ENCODE data around the gene SMC6.

DNA sequence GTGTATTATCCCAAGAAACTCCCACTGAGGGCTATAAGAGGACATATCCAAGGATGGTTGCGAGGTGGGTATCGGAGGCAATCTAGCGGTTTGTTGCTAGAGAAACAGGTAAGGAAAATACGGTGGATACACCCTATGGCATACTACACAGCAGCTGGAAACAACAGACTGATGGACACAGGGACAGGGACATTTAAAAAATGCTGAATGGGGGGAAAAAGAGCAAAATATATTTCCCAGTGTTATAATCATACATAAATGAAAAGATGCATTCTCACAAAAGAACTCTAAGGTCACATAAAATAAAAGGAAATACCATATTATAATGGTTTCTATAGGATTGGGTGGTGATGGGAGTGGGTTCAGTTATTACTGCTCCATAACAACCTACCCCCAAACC is 95.9 kb downstream of the SMC6 start:
- TF ChIP-seq RAD21 (IDR thresholded peaks at IDR 0.05; ENCODE audit: low read length) (no peak), MXI1 (IDR thresholded peaks at IDR 0.05; ENCODE audit: low read depth, low read length) (no peak), POLR2AphosphoS5 (IDR thresholded peaks at IDR 0.05; ENCODE audit: low read depth, low read length) (no peak), FOXJ3 (CRISPR knock-in tag; IDR thresholded peaks at IDR 0.05) (no peak), NRF1 (IDR thresholded peaks at IDR 0.05; ENCODE audit: low read depth, low read length) (no peak), TEAD4 (IDR thresholded peaks at IDR 0.05; ENCODE audit: borderline replicate concordance, insufficient read depth) (no peak), EP300 (IDR thresholded peaks at IDR 0.05; ENCODE audit: borderline replicate concordance in 1 of 2, low read depth in 1 of 2, low read length in 1 of 2) (no peak), EZH2phosphoT487 (IDR thresholded peaks at IDR 0.05; ENCODE audit: borderline replicate concordance, low read depth) (no peak)
- TF ChIP-seq, protein P1, sequence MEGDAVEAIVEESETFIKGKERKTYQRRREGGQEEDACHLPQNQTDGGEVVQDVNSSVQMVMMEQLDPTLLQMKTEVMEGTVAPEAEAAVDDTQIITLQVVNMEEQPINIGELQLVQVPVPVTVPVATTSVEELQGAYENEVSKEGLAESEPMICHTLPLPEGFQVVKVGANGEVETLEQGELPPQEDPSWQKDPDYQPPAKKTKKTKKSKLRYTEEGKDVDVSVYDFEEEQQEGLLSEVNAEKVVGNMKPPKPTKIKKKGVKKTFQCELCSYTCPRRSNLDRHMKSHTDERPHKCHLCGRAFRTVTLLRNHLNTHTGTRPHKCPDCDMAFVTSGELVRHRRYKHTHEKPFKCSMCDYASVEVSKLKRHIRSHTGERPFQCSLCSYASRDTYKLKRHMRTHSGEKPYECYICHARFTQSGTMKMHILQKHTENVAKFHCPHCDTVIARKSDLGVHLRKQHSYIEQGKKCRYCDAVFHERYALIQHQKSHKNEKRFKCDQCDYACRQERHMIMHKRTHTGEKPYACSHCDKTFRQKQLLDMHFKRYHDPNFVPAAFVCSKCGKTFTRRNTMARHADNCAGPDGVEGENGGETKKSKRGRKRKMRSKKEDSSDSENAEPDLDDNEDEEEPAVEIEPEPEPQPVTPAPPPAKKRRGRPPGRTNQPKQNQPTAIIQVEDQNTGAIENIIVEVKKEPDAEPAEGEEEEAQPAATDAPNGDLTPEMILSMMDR (IDR thresholded peaks at IDR 0.05), result no peak
- TF ChIP-seq, protein P2, sequence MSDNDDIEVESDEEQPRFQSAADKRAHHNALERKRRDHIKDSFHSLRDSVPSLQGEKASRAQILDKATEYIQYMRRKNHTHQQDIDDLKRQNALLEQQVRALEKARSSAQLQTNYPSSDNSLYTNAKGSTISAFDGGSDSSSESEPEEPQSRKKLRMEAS (IDR thresholded peaks at IDR 0.05; ENCODE audit: low read depth), result no peak
- TF ChIP-seq, protein P3, sequence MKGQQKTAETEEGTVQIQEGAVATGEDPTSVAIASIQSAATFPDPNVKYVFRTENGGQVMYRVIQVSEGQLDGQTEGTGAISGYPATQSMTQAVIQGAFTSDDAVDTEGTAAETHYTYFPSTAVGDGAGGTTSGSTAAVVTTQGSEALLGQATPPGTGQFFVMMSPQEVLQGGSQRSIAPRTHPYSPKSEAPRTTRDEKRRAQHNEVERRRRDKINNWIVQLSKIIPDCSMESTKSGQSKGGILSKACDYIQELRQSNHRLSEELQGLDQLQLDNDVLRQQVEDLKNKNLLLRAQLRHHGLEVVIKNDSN (IDR thresholded peaks at IDR 0.05; ENCODE audit: borderline replicate concordance, low read depth), result no peak
